Measurements from ENCODE around the gene LAMTOR2. TPM values are rescaled to one million over a fixed set of nuclear protein-coding genes. Genes with fewer than 3 reads are reported as not detected.
A peak's percentile ranks its signal among the peaks of the same experiment; 100 is the strongest.

LAMTOR2 gene
- total RNA-seq, 4 donors from 2014 or later: 32.6 to 51.8 (median 47.8) TPM

DNA sequence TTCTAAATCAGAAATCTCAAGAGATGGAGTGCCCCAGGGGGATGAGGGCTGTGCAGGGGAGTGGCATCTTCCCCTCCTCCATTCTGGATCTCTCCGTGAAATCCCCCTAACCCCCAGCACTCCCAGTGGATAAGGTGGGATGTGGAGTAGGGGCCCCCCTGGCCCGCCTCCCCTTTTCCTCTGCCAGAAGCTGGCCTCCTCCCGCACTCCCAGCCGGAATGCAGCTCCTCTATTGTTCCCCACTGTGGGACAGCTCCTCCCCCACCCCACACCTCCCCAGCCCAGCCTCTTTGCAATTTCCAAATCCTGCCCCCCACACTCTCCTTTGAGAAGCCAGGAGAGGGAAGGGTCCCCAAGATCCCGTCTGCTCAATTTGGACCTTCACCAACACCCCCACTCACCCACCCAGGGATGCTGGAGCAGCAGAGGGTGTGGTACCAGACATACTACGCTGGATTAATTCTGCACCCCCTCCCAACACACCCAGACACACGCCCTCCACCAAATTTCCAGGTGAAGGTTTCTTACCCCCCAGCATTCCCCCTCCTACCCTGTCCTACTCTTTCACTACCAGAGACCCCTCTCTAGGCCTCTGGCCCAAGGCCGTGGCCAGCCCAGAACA lies 25.8 kb downstream of the LAMTOR2 start:
- Histone ChIP-seq H3K27me3 (no peaks in the 10 kb centered on the region), H3K4me1 (peaks cover 0 to 42% (median 13%) of the 10 kb centered on the region in 4 donors), H3K27ac (no peak overlapping the region), H3K9me3 (no peaks in the 10 kb centered on the region), H3K4me3 (no peak overlapping the region), H3K36me3 (no peaks in the 10 kb centered on the region)
- TF ChIP-seq POLR2A (IDR thresholded peaks at IDR 0.05): no peak
- TF ChIP-seq, protein P1, sequence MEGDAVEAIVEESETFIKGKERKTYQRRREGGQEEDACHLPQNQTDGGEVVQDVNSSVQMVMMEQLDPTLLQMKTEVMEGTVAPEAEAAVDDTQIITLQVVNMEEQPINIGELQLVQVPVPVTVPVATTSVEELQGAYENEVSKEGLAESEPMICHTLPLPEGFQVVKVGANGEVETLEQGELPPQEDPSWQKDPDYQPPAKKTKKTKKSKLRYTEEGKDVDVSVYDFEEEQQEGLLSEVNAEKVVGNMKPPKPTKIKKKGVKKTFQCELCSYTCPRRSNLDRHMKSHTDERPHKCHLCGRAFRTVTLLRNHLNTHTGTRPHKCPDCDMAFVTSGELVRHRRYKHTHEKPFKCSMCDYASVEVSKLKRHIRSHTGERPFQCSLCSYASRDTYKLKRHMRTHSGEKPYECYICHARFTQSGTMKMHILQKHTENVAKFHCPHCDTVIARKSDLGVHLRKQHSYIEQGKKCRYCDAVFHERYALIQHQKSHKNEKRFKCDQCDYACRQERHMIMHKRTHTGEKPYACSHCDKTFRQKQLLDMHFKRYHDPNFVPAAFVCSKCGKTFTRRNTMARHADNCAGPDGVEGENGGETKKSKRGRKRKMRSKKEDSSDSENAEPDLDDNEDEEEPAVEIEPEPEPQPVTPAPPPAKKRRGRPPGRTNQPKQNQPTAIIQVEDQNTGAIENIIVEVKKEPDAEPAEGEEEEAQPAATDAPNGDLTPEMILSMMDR (IDR thresholded peaks at IDR 0.05): no peak
- DNase-seq (ENCODE audit: low spot score in 2 of 2): no peak
- 37 to 52% methylated on average over 8 of the region's 8 CpGs for WGBS, 2 donors

DNA sequence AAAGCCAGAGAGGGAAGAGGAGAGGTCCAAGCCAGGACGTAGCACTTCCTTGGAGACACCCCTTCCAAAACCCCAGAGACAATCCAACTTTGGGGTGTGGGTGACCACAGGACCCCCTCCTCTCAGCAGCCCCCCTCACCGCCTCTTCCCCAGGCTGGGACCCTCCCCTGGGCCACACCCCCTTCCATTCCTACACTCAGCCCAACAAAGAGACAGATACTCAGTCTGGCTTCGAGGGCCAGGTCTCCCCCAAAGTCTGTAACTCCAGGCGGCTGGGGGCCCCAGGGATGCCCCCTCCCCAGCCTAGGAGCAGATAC lies 26.2 kb downstream of the LAMTOR2 start:
- Histone ChIP-seq H3K27me3 (no peaks in the 10 kb centered on the region), H3K9me3 (no peaks in the 10 kb centered on the region), H3K4me1 (peaks cover 0 to 37% (median 12%) of the 10 kb centered on the region in 4 donors), H3K36me3 (no peaks in the 10 kb centered on the region), H3K27ac (peak overlapping the region in 1 of 4 donors; percentile 18), H3K4me3 (no peak overlapping the region)
- DNase-seq (ENCODE audit: low spot score in 2 of 2): no peak
- TF ChIP-seq EP300 (IDR thresholded peaks at IDR 0.05) (no peak), POLR2A (IDR thresholded peaks at IDR 0.05) (no peak)
- TF ChIP-seq, protein P1 (IDR thresholded peaks at IDR 0.05): no peak
- WGBS, 2 donors: 36 to 51% methylated on average over 4 of the region's 4 CpGs

DNA sequence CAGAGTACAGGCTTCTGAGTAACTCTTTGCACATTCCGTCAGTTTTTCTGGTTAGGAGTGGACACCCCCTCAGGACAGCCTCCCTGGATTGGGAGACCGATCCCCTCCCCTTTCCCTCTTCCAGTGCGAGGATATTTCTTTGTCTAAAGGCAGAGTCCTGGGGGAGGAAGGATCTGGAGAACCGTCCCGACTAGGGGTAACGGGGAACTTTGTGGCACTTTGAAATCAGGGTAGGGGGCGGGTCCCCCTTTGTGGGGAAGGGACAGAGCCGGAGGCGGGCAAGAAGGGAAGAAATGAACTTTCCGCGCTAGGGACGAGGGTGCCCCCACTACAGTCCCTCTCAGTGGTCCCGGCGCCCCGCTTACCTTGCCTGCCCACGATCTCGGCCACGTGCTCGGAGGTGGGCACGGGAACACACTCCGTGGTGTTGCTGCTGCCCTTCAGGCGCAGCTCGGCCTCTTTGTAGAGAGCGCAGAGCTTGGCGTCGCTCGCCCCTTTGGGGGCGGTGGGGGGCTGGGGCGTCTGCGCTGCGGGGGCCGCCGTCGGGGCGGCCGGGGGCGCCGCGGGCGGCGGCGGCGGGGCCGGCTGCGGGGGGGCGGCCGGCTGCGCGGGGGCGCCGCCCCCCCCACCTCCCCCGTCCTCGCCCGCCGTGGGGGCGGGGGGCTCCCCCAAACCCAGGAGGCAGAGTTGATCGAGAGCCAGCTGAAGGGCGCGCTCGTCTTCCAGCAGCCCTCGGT lies 26.8 kb downstream of the LAMTOR2 start:
- no peak for DNase-seq (ENCODE audit: low spot score in 2 of 2)
- peak overlapping the region in 2 of 4 donors; percentile 18 to 81 for H3K27ac ChIP-seq
- TF ChIP-seq, protein P1 (IDR thresholded peaks at IDR 0.05): no peak
- no peak for TF ChIP-seq POLR2A (IDR thresholded peaks at IDR 0.05)
- no peak for TF ChIP-seq EP300 (IDR thresholded peaks at IDR 0.05)
- WGBS, 2 donors: 7% methylated on average over 28 of the region's 61 CpGs
- no peaks in the 10 kb centered on the region for H3K36me3 ChIP-seq
- no peaks in the 10 kb centered on the region for H3K9me3 ChIP-seq
- peaks cover 0 to 36% (median 11%) of the 10 kb centered on the region in 4 donors for H3K4me1 ChIP-seq
- peak overlapping the region; percentile 69 to 95 (median 85) for H3K4me3 ChIP-seq
- no peaks in the 10 kb centered on the region for H3K27me3 ChIP-seq

DNA sequence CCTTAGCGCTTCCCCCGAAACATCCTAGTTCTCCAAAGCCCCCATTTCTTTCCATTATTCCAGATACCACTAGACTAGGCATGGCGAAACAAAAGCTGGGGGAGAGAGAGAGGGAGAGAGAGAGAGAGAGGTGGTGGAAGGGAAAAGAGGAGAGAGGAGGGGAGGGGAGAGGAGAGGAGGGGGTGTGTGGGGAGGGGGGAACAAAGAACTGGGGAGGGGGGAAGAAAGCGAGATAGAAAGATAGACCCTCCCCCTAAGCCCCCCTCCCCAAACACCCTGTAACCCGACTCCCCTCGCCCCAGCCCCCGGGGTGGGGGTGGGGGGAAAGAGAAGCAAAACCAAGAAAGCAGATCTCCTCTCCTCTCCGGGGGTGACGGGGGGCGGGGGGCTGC lies 27.3 kb downstream of the LAMTOR2 start:
- Histone ChIP-seq H3K9me3 (no peaks in the 10 kb centered on the region), H3K27me3 (no peaks in the 10 kb centered on the region), H3K4me3 (peak overlapping the region; percentile 69 to 95 (median 85)), H3K27ac (peak overlapping the region in 3 of 4 donors; percentile 68 to 81 (median 79)), H3K36me3 (no peaks in the 10 kb centered on the region), H3K4me1 (peaks cover 0 to 37% (median 11%) of the 10 kb centered on the region in 4 donors)
- TF ChIP-seq EP300 (IDR thresholded peaks at IDR 0.05) (no peak), POLR2A (IDR thresholded peaks at IDR 0.05) (no peak)
- TF ChIP-seq, protein P1 (IDR thresholded peaks at IDR 0.05): no peak
- DNase-seq (ENCODE audit: low spot score in 2 of 2): no peak
- WGBS, 2 donors: 0 to 2% methylated on average over 8 to 9 of the region's 10 CpGs

All from tibial nerve (tissue), 4 donors.